HG02571 (cell line): ENCODE results near the gene ARL11.

ENCODE experiments used
- ATAC-seq: cut with Tn5 transposase; IDR thresholded peaks from one replicate; pipeline ENCODE4 v1.9.1; 2021; ENCODE audit warnings: mild to moderate bottlenecking, moderate library complexity; ENCODE audit not compliant: unreplicated experiment

Gene ARL11

GRCh38 chr13:49646688-49647087 lies 18.4 kb downstream of the ARL11 start:
- ATAC-seq, result no peak

GRCh38 chr13:49649244-49649962 lies 21.1 kb downstream of the ARL11 start:
- no peak for ATAC-seq

- ATAC-seq, result no peak
Observed at GRCh38 chr13:49649963-49650312, 21.6 kb downstream of the ARL11 start.

- no peak for ATAC-seq
Observed at GRCh38 chr13:49651570-49652354, 23.5 kb downstream of the ARL11 start.

- no peak for ATAC-seq
Observed at GRCh38 chr13:49652355-49653305, 24.3 kb downstream of the ARL11 start.

GRCh38 chr13:49653478-49653877 lies 25.2 kb downstream of the ARL11 start:
- ATAC-seq, result no peak

GRCh38 chr13:49654011-49654410 lies 25.7 kb downstream of the ARL11 start:
- ATAC-seq, result no peak

GRCh38 chr13:49655906-49656305 lies 27.6 kb downstream of the ARL11 start:
- ATAC-seq, result no peak

GRCh38 chr13:49657241-49657641 lies 28.9 kb downstream of the ARL11 start:
- no peak for ATAC-seq

- no peak for ATAC-seq
Observed at GRCh38 chr13:49664606-49665005, 36.3 kb downstream of the ARL11 start.

- ATAC-seq, result no peak
Observed at GRCh38 chr13:49667773-49668172, 39.5 kb downstream of the ARL11 start.

- no peak for ATAC-seq
Observed at GRCh38 chr13:49669735-49670309, 41.5 kb downstream of the ARL11 start.

GRCh38 chr13:49670828-49671227 lies 42.5 kb downstream of the ARL11 start:
- no peak for ATAC-seq

- no peak for ATAC-seq
Observed at GRCh38 chr13:49676581-49677298, 48.4 kb downstream of the ARL11 start.

- ATAC-seq, result no peak
Observed at GRCh38 chr13:49678191-49678914, 50.0 kb downstream of the ARL11 start.

- ATAC-seq, result no peak
Observed at GRCh38 chr13:49679246-49679645, 50.9 kb downstream of the ARL11 start.

GRCh38 chr13:49681842-49682435 lies 53.6 kb downstream of the ARL11 start:
- no peak for ATAC-seq
